Amniotic stem cell (primary cell): Measurements from ENCODE around the gene CRADD.

Experiments
- DNase-seq: peaks from one replicate; lab custom pipeline; 2025; lab: John Stamatoyannopoulos, UW

CRADD gene

GRCh38 chr12:93841671-93842070 lies 164.5 kb downstream of the CRADD start:
- no peak for DNase-seq

GRCh38 chr12:93844164-93844784 lies 167.1 kb downstream of the CRADD start:
- DNase-seq = no peak

- DNase-seq = no peak
These were observed 169.9 kb downstream of the CRADD start for GRCh38 chr12:93846936-93847516.

DNA sequence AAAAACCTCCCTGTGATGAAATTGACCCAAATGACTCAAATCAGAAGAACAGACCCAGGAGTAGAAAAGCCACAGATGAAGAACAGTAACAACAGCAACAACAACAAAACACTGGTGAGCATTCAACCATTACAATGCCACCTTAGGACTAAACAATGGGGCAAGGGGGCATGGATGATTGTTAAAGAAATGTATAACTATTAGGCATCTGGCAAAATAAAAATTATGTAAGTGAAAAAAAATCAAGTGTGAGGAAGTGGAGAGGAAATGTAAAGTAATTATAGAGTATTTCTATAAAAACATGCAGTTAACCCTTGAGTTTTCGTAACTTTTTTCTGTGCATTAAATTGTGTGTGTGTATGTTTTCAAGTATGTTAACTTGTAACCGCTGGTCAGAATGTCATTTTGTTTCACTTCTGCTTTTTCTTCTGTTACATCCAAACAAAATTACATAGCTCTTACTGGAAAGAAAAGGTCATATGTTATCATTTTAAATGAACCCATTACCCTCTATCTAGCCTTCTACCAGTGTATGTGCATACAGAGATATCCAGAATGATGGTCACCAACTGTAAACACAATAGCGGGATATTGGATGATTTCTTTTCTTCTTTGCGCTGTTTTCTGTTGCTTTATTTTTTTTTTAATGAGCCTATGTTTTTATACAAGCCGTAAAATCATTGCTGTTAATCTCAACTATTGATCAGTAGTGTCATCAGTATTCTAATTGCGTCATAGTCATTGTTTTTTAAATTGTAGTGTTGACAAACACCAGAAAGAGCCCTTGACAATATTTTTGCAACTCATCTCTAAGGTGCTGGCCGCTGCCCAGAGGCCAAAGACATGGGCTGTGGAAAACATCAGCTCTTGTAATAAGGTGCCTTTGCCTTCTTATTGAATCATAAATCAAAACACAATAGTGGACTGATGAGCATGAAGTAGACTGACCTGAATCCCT lies 170.6 kb downstream of the CRADD start:
- DNase-seq = no peak

DNA sequence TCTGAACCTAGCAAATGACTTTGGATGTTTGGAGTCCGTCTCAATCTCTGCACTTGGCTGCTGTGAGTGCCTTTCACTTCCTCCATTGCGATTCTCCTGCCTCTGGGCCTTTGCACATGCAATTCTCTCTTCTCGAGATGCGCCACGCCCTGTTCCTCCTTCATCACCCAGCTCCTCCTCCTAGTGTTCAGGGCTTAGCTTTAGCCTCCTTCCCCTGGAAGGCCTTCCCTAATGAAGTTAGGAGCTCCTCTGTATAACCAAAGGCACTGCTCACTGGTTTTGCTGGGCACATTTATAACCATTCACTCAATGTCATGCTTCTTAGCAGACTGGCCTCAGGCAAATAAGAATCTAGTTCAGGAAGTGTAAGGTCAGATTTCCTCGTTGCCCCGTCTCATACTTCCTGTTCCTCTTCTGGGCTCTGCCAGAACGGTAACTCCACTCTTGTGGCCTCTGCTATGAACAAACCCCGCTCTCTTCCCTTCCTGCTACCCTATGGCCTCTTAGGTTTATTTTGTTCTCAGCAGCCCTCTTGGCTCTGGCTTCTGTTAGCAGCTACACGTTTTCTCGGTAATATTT lies 171.4 kb downstream of the CRADD start:
- DNase-seq = no peak

DNA sequence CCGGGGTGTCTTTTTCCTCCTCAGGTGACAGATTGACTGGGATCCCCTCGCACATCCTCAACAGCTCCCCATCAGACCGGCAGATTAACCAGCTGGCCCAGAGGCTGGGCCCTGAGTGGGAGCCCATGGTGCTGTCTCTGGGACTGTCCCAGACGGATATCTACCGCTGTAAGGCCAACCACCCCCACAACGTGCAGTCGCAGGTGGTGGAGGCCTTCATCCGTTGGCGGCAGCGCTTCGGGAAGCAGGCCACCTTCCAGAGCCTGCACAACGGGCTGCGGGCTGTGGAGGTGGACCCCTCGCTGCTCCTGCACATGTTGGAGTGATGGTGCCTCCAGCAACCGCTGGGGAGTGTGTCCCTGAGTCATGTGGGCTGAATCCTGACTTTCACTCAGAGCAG lies 172.8 kb downstream of the CRADD start:
- no peak for DNase-seq

DNA sequence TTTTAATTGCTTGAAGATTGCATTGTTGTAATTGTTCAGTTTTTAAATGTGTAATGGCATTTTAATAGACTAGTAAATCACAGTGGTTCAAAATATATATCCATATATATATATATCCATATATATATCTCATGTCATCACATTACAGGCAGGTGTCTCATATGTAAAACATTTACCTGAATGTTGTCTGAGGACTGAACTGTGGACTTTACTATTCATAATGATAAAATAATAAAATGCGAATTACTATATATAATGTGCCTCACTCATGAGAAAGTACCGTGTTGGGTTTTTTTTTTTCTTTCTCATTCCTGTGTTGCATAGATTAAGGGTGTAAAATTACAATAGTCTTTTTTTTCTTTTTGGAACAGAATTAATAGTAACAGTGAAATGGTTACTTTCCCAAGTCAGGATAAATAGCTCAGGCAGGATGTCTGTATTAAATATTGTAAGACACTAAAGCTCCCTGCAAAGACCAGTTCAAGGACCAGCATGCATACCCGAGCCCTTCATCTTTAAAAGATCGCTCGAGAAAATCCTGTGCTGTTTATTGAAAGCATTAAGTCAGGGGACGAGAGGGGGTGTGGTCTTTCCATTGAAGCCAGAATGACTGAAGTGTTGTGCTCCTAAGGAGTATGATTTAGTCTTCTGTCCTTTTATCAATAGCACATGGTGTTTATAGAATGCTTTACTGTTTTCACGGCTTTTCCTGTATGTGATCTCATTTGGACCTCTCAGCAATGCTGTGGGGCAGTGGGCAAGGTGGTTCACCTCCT lies 173.5 kb downstream of the CRADD start:
- no peak for DNase-seq

DNA sequence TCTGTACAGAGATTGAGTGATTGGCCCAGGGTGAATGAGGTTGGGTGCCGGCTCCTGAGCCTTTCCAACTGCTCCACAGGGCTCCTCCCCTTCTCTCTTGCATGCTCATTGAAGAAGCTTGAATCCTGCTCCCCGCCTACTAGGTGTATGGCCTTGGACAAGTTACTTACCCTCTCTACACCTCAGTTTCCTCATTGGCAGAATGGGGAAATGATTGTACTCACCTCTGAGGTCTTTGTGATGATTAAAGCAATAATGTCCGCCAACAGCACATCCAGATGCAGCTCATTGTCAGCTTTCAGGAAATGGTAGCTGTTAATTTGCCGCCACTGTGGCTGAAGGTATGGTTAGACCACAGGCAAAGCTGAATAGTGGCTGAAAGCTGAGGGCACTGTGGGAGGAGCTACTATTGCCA lies 174.1 kb downstream of the CRADD start:
- DNase-seq = no peak

- DNase-seq = no peak
These were observed 175.0 kb downstream of the CRADD start for GRCh38 chr12:93852173-93852591.

DNA sequence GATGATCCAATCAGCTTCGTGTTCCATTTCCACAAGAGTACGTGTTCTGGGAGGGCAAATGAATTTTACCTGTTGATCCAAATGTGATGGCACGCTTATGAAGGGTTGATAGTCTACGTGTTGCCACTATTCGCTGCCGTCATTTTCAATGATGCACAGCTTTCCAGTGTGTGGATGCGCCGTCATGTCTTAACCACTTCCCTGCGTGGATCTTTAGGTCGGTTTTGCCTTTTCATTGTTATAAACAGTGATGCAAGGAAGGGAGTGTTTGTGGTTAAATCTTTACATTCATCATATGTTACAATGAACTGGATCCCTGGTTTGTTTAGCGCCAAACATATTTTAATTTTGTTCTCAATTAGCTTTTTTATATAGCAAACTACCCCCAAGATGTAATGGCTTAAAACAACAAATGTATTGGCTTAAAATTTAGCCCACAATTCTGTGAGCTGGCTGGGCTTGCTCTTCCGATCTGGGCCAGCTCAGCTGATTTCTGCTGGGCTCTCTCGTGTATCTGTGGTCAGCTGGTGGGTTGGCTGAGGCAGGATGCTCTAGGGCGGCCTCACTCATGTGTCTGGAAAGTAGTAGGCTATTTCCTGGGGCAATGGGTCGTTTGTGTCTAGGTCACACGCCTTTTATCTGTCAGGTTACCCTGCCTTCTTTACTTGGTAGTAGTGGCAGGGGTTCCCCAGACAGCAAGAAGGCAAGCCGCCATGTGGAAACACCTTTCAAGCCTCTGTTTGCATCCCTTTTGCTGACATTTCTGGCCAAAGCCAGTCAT lies 176.7 kb downstream of the CRADD start:
- DNase-seq = no peak

DNA sequence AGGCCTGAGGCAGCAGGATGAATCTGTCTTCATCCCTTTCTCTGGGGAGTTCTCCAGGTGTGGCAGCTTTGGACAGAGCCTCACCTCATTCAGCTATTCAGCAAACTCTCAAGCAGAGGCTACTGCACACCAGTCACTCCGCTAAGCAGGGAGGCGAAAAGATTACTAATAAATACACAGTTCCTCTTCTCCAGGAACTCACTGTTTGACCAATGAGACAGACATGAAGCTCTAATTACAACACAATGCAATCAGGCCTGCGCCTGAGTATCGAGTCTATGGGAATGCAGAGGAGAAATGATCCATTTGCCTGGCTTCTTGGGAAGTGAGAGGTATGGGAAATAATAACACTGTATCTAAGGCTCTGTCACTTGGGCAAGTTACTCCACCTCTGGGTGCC lies 178.1 kb downstream of the CRADD start:
- DNase-seq = no peak

DNA sequence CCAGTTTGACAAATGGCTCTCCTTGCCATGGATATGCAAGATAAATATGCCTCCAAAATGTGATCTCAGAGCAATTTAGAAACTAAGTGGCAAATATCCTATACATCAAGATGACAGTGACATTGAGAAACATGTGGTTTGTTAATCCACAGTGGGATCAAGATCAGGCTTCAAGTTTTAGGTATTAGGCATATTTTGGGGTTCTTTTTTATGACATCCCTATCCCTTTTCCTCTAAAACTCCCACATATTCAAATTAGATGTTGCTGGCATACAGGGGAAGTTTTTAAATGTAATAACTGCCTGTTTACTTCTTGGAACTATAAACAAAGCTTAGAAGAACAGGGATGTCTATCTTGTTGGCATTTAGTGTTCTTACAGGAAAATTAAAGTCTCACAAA lies 179.4 kb downstream of the CRADD start:
- DNase-seq = no peak

GRCh38 chr12:93857279-93857938 lies 180.2 kb downstream of the CRADD start:
- DNase-seq = no peak

DNA sequence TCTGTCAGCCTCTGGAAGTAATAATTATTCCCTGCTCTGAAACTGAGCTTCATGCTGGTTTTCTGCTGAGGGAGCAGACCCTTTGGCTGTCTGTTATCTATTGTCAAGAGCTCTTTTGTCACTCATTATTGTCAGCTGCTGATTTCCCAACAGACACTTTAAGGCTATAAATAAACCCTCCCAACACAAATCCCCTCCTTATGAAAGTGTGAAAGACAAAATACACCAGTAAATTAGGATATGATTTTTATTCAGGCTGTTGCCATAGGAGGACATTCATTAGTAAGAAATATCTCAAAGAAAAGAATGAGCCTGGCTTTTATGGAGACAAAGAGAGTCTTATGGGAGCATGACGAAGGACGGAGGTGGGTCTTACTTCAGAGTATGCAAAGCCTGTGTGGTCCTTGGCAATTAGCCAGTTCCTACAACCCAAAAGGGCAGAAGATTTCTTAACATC lies 180.8 kb downstream of the CRADD start:
- no peak for DNase-seq

- no peak for DNase-seq
These were observed 183.6 kb downstream of the CRADD start for GRCh38 chr12:93860668-93861373.

DNA sequence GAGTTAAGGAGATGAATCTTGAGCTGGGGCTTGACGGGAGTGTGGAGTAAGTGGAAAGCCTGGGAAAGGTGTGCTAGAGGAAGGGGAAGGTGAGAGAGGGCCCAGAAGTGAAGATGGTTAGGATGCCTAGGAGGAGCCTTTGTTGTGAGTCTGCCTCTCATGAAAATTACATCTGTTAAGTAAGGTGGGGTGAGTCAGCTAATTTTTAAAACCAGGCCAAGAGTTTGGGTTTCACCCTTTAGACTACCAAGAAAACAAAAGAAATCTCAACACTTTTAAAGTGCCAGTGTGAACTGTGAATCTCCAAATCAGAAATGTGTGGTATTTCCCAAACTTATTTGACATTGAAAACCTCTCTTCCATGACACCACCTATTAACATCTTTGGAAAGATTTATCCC lies 185.2 kb downstream of the CRADD start:
- DNase-seq = no peak

DNA sequence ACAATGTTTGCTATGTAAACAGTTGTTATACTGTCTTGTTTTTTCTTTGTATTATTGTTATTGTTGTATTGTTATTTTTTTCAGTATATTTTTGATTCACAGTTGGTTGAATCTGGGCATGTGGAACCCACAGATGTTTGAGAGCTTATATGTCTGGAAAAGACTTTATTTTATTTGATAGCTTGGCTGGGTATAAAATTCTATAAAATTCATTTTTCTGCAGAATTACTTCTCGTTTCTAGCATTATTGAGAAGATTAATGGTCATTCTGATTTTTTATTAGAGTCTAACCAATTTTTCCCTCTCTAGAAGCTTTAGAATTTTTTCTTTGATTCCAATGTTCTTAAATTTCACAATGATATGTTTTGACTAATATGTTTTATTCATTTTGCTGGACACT lies 188.6 kb downstream of the CRADD start:
- DNase-seq = no peak

DNA sequence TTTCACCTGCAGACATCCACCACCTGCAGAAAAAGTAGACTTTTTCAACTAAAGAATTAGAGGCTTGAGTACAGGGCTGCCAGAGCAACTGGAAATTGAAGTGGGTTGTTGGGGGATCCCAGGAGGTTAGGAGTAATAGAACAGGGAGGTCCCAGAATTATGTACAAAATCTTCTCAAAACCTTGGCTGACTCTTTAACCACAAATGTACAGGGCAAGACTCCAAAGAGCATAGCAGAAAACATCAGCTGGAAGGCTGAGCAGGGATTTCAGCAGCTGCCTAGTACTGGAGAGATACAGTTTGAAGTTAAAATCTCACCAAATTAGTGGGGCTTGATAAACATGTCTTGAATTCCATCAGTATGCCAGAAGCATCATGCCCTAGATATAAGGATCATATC lies 191.6 kb downstream of the CRADD start:
- DNase-seq = no peak

GRCh38 chr12:93870020-93870795 lies 193.0 kb downstream of the CRADD start:
- no peak for DNase-seq
